Ishikawa (cell line): Measurements from ENCODE around the gene CCDC192.

Experiments used
- CEBPB ChIP-seq: IDR thresholded peaks from 2 replicates; pipeline ENCODE4 v1.6.1; 2012
- CREB1 ChIP-seq: IDR thresholded peaks from 2 replicates; pipeline ENCODE4 v1.6.1; 2012; ENCODE audit warnings: low read depth
- EGR1 ChIP-seq: IDR thresholded peaks from 2 replicates; pipeline ENCODE4 v1.6.1; 2012
- EP300 ChIP-seq: IDR thresholded peaks from 2 replicates; pipeline ENCODE4 v1.6.1; 2012; ENCODE audit warnings: borderline replicate concordance
- FOXM1 ChIP-seq: IDR thresholded peaks from 2 replicates; pipeline ENCODE4 v1.6.1; 2012; ENCODE audit warnings: low read depth, borderline replicate concordance
- NFIC ChIP-seq: IDR thresholded peaks from 2 replicates; pipeline ENCODE4 v1.6.1; 2012
- RAD21 ChIP-seq: IDR thresholded peaks from 2 replicates; pipeline ENCODE4 v1.6.1; 2012; ENCODE audit warnings: low read depth
- REST ChIP-seq: IDR thresholded peaks from 2 replicates; pipeline ENCODE4 v1.6.1; 2012; ENCODE audit warnings: low read depth, mild to moderate bottlenecking
- TAF1 ChIP-seq: IDR thresholded peaks from 2 replicates; pipeline ENCODE4 v1.6.1; 2012; ENCODE audit warnings: low read depth, mild to moderate bottlenecking
- TCF12 ChIP-seq: IDR thresholded peaks from 2 replicates; pipeline ENCODE4 v1.6.1; 2012; ENCODE audit warnings: low read depth
- TEAD4 ChIP-seq: IDR thresholded peaks from 2 replicates; pipeline ENCODE4 v1.6.1; 2012
- USF1 ChIP-seq: IDR thresholded peaks from 2 replicates; pipeline ENCODE4 v1.6.1; 2012
- YY1 ChIP-seq: IDR thresholded peaks from 2 replicates; pipeline ENCODE4 v1.6.1; 2012; ENCODE audit warnings: low read depth
- ZBTB7A ChIP-seq: IDR thresholded peaks from 2 replicates; pipeline ENCODE4 v1.6.1; 2012; ENCODE audit warnings: low read depth
- TF ChIP-seq, protein P1 (sequence below): IDR thresholded peaks from 2 replicates; pipeline ENCODE4 v1.6.1; 2012

CCDC192 gene

DNA sequence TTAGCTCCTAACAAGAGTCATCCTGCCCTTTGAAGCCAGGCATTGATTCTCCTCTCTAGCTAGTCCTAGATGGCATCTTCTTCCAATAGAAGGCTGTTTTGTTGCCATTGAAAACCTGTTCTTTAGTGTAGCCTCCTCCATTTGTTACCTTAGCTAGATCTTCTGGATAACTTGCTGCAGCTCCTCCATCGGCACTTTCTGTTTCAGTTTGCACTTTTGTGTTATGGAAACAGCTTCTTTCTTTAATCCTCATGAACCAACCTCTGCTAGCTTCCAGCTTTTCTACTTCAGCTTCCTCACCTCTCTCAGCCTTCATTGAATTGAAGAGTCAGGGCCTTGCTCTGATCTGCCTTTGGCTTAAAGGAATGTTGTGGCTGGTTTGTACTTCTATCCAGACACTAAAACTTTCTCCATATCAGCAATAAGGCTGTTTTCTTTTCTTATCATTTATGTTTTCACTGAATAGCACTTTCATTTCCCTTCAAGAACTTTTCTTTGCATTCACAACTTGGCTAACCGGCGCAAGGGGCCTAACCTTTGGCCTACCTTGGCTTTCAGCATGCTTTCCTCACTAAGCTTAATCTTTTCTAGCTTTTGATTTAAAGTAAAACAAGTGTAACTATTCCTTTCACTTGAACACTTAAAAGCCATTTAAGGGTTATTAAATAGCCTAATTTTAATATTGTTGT, 213.8 kb downstream of the CCDC192 start:
- TF ChIP-seq EP300 (no peak), ZBTB7A (no peak), TAF1 (no peak)

- TF ChIP-seq NFIC (no peak), YY1 (no peak), FOXM1 (no peak), TAF1 (no peak), CEBPB (no peak), USF1 (no peak), EGR1 (no peak), EP300 (no peak), RAD21 (no peak), REST (no peak), TEAD4 (no peak), ZBTB7A (no peak), TCF12 (no peak), CREB1 (no peak)
- TF ChIP-seq, protein P1, sequence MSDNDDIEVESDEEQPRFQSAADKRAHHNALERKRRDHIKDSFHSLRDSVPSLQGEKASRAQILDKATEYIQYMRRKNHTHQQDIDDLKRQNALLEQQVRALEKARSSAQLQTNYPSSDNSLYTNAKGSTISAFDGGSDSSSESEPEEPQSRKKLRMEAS: no peak
Measured at GRCh38 chr5:127919006-127919796, 216.0 kb downstream of the CCDC192 start.

GRCh38 chr5:127919818-127920217, 216.6 kb downstream of the CCDC192 start:
- TF ChIP-seq EGR1: no peak
- no peak for TF ChIP-seq ZBTB7A
- TF ChIP-seq NFIC: no peak
- TF ChIP-seq, protein P1: no peak
- TF ChIP-seq RAD21: no peak

DNA sequence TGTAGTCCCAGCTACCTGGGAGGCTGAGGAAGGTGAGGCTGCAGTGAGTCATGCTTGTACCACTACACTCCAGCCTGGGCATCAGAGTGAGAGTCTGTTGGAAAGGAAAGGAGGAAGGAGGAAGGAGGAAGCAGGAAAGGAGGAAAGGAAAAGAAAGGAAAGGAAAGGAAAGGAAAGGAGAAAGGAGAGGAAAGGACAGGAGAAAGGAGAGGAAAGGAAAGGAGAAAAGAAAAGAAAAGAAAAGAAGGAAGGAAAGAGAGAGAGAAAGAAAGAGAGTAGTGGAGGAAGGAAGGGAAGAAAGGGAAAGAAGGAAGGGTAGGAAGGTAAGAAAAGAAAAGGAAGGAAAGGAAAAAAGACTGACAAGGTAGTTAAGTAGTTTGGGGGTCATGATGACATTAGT, 217.7 kb downstream of the CCDC192 start:
- TF ChIP-seq EP300 (no peak), CEBPB (no peak), USF1 (no peak), RAD21 (no peak), TCF12 (no peak)

DNA sequence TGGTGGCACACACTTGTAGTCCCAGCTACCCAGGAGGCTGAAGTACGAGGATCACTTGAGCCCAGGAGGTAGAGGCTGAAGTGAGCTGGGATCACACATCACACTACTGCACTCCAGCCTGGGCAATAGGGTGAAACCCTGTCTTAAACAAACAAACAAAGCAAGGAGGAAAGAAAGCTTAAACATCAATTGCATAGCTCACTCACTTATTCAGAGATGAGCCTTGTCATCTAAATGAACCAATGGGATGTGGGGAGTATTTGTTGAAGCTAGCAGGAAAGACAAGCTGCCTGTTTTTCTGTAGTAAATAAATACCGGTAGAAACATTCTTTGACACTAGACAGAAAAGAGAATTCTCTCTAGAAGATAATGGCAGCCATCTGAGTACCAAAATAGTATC, 219.4 kb downstream of the CCDC192 start:
- TF ChIP-seq TAF1 (no peak), EP300 (no peak), YY1 (no peak), USF1 (no peak), FOXM1 (no peak), NFIC (no peak)

DNA sequence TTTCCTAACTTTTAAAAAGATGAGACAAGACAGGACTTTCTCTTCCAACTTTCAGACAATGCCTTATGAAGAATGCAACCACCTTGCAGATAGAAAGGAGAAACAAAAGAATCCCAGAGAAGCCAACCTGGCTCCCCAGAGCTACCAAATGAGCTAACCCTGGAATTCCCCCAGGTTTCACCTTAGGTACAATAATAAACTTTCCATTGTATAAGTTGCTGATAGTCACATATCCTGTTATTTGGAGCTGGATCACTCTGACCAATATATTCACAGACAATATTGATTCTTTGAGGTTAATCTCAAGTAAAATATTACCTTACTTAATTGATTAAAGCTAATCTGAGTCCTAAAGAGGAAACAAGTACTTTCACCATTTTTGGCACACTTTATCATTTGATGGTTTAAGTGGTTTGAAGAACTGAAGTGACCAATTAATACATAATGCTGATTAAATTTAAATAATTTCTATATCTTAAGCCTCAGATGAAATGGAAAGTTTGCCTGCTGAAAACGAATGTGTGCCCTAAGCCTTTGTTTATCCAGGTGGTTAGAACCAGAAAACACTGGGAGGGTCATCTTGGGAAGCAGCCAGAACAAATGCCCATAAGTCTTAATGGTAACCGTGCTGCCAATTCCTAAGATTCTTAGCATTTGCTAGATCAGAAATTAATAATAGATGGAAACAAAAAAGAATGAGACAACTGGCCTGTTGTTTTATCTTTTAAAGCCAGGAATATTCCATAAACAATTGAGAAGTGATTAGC, 220.8 kb downstream of the CCDC192 start:
- TF ChIP-seq, protein P1: no peak
- TF ChIP-seq EGR1 (no peak), RAD21 (no peak), ZBTB7A (no peak), YY1 (no peak), CREB1 (no peak), EP300 (no peak), FOXM1 (no peak), TCF12 (no peak), CEBPB (no peak), NFIC (no peak), TEAD4 (no peak), REST (no peak), TAF1 (no peak), USF1 (no peak)
